Adrenal gland (tissue), 5 donors: ENCODE data around the gene DNAH3.

Experiments
- CTCF ChIP-seq, 6 experiments: fragments of 450-650 bp in 4 of 6; fragments of 200-600 bp in 2 of 6; sonication (generic) in 1 of 6; IDR thresholded peaks; 1 replicate in 5 of 6; 2 replicates in 1 of 6; pipeline versions ENCODE4 v1.5.1 to v1.8.0; 2016 to 2021; ENCODE audit warnings: antibody characterized with exemption in 6 of 6, mild to moderate bottlenecking in 2 of 6, moderate library complexity in 1 of 6
- POLR2A ChIP-seq, 2 donors: fragments of 450-650 bp; IDR thresholded peaks; one replicate each; pipeline ENCODE4 v1.6.1; 2017; ENCODE audit warnings: antibody characterized with exemption in 2 of 2, mild to moderate bottlenecking in 2 of 2, moderate library complexity in 1 of 2
- donor health status: DM: no; HTN: no; CAD: no.

- TF ChIP-seq POLR2A (IDR thresholded peaks at IDR 0.05) = no peak
- TF ChIP-seq CTCF (IDR thresholded peaks at IDR 0.05) = no peak
These were observed 260.9 kb downstream of the DNAH3 start for GRCh38 chr16:20889625-20890275.
